HepG2 (cell line): ENCODE results near the gene CHD9.

Experiments used
- BCL6 ChIP-seq: IDR thresholded peaks from 2 replicates; pipeline ENCODE4 v1.6.1; 2016; ENCODE audit warnings: missing genetic modification reagents, missing compliant biosample characterization
- EP300 ChIP-seq, 3 experiments: sonication (generic) in 1 of 3; formaldehyde crosslinking in 1 of 3; IDR thresholded peaks; 2 replicates each; pipeline versions ENCODE4 v1.5.1 to v1.6.1; 2011 to 2020; ENCODE audit warnings: low read depth in 2 of 3, low read length in 2 of 3, borderline replicate concordance in 1 of 3, improper control_type of control experiment in 1 of 3, mild to moderate bottlenecking in 1 of 3, missing genetic modification reagents in 1 of 3, moderate library complexity in 1 of 3
- FLYWCH1 ChIP-seq: sonication (generic); formaldehyde crosslinking; IDR thresholded peaks from 2 replicates; pipeline ENCODE4 v1.8.1; 2023; ENCODE audit warnings: mild to moderate bottlenecking, missing genetic modification reagents
- HNF4A ChIP-seq: sonication (generic); formaldehyde crosslinking; IDR thresholded peaks from 2 replicates; pipeline ENCODE4 v1.4.0; 2020; ENCODE audit warnings: missing genetic modification reagents
- KAT8 ChIP-seq: IDR thresholded peaks from 2 replicates; pipeline ENCODE4 v1.6.1; 2016; ENCODE audit warnings: missing genetic modification reagents, missing compliant biosample characterization
- KMT2A ChIP-seq: sonication (generic); formaldehyde crosslinking; IDR thresholded peaks from 2 replicates; pipeline ENCODE4 v1.4.0; 2020; ENCODE audit warnings: missing genetic modification reagents
- MTA3 ChIP-seq: sonication (generic); formaldehyde crosslinking; IDR thresholded peaks from 2 replicates; pipeline ENCODE4 v1.4.0; 2020; ENCODE audit warnings: missing genetic modification reagents
- NCOA2 ChIP-seq: sonication (generic); formaldehyde crosslinking; IDR thresholded peaks from 2 replicates; pipeline ENCODE4 v1.8.0; 2022; ENCODE audit warnings: inconsistent platforms
- POLR2A ChIP-seq, 2 experiments: IDR thresholded peaks; 2 replicates each; pipeline ENCODE4 v1.6.1; 2011; ENCODE audit warnings: low read depth in 2 of 2, low read length in 2 of 2, mild to moderate bottlenecking in 1 of 2, moderate library complexity in 1 of 2; ENCODE audit not compliant: insufficient read depth in 1 of 2
- TF ChIP-seq, protein P1 (sequence below): sonication (generic); formaldehyde crosslinking; IDR thresholded peaks from 2 replicates; pipeline ENCODE4 v1.5.0; 2020; ENCODE audit warnings: mild to moderate bottlenecking, missing genetic modification reagents, moderate library complexity
- TF ChIP-seq, protein P2 (sequence below): IDR thresholded peaks from 2 replicates; pipeline ENCODE4 v1.6.1; 2016; ENCODE audit warnings: low read depth
- TF ChIP-seq, protein P3 (sequence below): sonication (generic); formaldehyde crosslinking; IDR thresholded peaks from 2 replicates; pipeline ENCODE4 v1.5.1; 2020; ENCODE audit warnings: missing genetic modification reagents, mild to moderate bottlenecking, borderline replicate concordance

DNA sequence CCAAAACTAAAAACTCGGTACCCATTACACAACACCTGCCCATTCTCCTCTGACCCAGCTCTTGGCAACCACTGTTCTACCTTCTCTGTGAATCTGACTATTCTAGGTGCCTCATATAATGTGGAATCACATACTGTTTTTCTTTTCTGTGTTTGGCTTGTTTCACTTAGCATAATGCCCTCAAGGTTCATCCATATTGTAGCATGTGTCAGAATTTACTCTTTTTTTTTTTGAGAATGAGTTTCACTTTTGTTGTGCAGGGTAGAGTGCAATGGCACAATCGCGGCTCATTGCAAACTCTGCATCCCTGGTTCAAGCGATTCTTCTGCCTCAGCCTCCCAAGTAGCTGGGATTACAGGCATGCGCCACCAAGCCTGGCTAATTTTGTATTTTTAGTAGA lies 320.0 kb downstream of the CHD9 start:
- no peak for TF ChIP-seq HNF4A (CRISPR knock-in tag)
- TF ChIP-seq BCL6: no peak
- no peak for TF ChIP-seq NCOA2 (CRISPR knock-in tag)
- no peak for TF ChIP-seq EP300 (IDR thresholded peaks at IDR 0.05; ENCODE audit: low read depth in 2 of 2, low read length in 2 of 2)
- TF ChIP-seq EP300 (CRISPR knock-in tag; IDR thresholded peaks at IDR 0.05; ENCODE audit: borderline replicate concordance): no peak
- no peak for TF ChIP-seq FLYWCH1 (CRISPR knock-in tag)
- no peak for TF ChIP-seq POLR2A (IDR thresholded peaks at IDR 0.05; ENCODE audit: insufficient read depth in 1 of 2, low read depth in 2 of 2, low read length in 2 of 2)
- TF ChIP-seq, protein P1, sequence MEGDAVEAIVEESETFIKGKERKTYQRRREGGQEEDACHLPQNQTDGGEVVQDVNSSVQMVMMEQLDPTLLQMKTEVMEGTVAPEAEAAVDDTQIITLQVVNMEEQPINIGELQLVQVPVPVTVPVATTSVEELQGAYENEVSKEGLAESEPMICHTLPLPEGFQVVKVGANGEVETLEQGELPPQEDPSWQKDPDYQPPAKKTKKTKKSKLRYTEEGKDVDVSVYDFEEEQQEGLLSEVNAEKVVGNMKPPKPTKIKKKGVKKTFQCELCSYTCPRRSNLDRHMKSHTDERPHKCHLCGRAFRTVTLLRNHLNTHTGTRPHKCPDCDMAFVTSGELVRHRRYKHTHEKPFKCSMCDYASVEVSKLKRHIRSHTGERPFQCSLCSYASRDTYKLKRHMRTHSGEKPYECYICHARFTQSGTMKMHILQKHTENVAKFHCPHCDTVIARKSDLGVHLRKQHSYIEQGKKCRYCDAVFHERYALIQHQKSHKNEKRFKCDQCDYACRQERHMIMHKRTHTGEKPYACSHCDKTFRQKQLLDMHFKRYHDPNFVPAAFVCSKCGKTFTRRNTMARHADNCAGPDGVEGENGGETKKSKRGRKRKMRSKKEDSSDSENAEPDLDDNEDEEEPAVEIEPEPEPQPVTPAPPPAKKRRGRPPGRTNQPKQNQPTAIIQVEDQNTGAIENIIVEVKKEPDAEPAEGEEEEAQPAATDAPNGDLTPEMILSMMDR: no peak
- TF ChIP-seq, protein P2, sequence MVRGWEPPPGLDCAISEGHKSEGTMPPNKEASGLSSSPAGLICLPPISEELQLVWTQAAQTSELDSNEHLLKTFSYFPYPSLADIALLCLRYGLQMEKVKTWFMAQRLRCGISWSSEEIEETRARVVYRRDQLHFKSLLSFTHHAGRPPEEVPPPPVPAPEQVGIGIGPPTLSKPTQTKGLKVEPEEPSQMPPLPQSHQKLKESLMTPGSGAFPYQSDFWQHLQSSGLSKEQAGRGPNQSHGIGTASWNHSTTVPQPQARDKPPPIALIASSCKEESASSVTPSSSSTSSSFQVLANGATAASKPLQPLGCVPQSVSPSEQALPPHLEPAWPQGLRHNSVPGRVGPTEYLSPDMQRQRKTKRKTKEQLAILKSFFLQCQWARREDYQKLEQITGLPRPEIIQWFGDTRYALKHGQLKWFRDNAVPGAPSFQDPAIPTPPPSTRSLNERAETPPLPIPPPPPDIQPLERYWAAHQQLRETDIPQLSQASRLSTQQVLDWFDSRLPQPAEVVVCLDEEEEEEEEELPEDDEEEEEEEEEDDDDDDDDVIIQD (CRISPR knock-in tag): no peak
- no peak for TF ChIP-seq MTA3
- no peak for TF ChIP-seq KMT2A (CRISPR knock-in tag)
- TF ChIP-seq KAT8 (CRISPR knock-in tag): no peak
- TF ChIP-seq, protein P3, sequence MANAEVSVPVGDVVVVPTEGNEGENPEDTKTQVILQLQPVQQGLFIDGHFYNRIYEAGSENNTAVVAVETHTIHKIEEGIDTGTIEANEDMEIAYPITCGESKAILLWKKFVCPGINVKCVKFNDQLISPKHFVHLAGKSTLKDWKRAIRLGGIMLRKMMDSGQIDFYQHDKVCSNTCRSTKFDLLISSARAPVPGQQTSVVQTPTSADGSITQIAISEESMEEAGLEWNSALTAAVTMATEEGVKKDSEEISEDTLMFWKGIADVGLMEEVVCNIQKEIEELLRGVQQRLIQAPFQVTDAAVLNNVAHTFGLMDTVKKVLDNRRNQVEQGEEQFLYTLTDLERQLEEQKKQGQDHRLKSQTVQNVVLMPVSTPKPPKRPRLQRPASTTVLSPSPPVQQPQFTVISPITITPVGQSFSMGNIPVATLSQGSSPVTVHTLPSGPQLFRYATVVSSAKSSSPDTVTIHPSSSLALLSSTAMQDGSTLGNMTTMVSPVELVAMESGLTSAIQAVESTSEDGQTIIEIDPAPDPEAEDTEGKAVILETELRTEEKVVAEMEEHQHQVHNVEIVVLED: no peak
